ENCODE data around the gene TOM1. TPM values are rescaled to one million over a fixed set of nuclear protein-coding genes. Genes with fewer than 3 reads are reported as not detected.

The TOM1 gene
- total and polyA plus RNA-seq, 2 of the 13 experiments (the other 11 are each of a cell fraction or from before 2014, with no cell fraction given), result 30.8 to 87.3 TPM

DNA sequence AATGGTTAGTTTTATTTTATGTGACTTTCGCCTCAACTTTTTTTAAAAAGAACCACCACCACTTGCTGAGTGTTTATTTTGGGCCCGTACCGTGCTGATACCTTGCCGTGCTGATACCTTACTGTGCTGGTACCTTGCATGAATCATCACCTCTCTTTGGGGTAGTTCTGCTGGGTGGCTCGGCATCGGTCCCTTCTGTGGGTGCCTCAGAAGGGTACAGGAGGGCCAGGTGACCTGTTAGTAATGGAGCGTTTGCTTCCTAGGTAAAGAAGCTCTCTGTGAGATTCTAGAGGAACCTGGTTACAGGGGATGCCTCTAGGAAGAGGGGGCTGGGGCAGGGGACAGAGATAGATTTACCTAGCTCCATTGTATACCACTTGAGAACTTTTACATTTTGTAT lies 17.1 kb downstream of the TOM1 start:
- H3K36me3 ChIP-seq (replicated peaks in 1 of 2; ENCODE audit: control insufficient read depth in 1 of 2, insufficient read depth in 2 of 2, low read length in 2 of 2), result peaks cover 26 to 42% of the 10 kb centered on the region in 2 experiments
- peaks cover 24% of the 10 kb centered on the region for H3K4me1 ChIP-seq (ENCODE audit: insufficient read depth, low read length)
- CTCF ChIA-PET (ENCODE audit: low intra/inter-chr PET ratio, low total read pairs), result no interaction called here
- ATAC-seq (no peak), FAIRE-seq (no peak), DNase-seq (ENCODE audit: low spot score) (no peak)
- no peak overlapping the region for H3K27ac ChIP-seq (ENCODE audit: extremely low read length, insufficient read depth, low read length)
- peaks cover 17% of the 10 kb centered on the region for H3K79me2 ChIP-seq (ENCODE audit: insufficient read depth, low read length)
- POLR2A ChIA-PET, result no interaction called here
- in situ Hi-C loops (cut with HindIII; ENCODE audit: extremely low pct_ligation_motif_present, low pct_unique_long_range_greater_than_20kb), result no loop called here
- TF ChIP-seq, protein P1, sequence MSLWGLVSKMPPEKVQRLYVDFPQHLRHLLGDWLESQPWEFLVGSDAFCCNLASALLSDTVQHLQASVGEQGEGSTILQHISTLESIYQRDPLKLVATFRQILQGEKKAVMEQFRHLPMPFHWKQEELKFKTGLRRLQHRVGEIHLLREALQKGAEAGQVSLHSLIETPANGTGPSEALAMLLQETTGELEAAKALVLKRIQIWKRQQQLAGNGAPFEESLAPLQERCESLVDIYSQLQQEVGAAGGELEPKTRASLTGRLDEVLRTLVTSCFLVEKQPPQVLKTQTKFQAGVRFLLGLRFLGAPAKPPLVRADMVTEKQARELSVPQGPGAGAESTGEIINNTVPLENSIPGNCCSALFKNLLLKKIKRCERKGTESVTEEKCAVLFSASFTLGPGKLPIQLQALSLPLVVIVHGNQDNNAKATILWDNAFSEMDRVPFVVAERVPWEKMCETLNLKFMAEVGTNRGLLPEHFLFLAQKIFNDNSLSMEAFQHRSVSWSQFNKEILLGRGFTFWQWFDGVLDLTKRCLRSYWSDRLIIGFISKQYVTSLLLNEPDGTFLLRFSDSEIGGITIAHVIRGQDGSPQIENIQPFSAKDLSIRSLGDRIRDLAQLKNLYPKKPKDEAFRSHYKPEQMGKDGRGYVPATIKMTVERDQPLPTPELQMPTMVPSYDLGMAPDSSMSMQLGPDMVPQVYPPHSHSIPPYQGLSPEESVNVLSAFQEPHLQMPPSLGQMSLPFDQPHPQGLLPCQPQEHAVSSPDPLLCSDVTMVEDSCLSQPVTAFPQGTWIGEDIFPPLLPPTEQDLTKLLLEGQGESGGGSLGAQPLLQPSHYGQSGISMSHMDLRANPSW (CRISPR knock-in tag; IDR thresholded peaks at IDR 0.05; ENCODE audit: borderline replicate concordance), result no peak
- TF ChIP-seq KLF15 (CRISPR knock-in tag; IDR thresholded peaks at IDR 0.05; ENCODE audit: borderline replicate concordance) (no peak), MXI1 (IDR thresholded peaks at IDR 0.05; ENCODE audit: borderline replicate concordance, low read depth, low read length) (no peak), CENPX (CRISPR knock-in tag; IDR thresholded peaks at IDR 0.05) (no peak), ZNF558 (CRISPR knock-in tag; IDR thresholded peaks at IDR 0.05; ENCODE audit: borderline replicate concordance) (no peak), KDM3A (CRISPR knock-in tag; IDR thresholded peaks at IDR 0.05; ENCODE audit: low read depth) (no peak), ZNF230 (CRISPR knock-in tag; IDR thresholded peaks at IDR 0.05) (no peak), ELF1 (CRISPR knock-in tag; IDR thresholded peaks at IDR 0.05) (no peak), TARDBP (CRISPR knock-in tag; IDR thresholded peaks at IDR 0.05) (no peak), ZNF10 (CRISPR knock-in tag; IDR thresholded peaks at IDR 0.05; ENCODE audit: borderline replicate concordance, low read depth) (no peak), RAD51 (IDR thresholded peaks at IDR 0.05; ENCODE audit: borderline replicate concordance) (no peak), ZC3H4 (CRISPR knock-in tag; IDR thresholded peaks at IDR 0.05; ENCODE audit: borderline replicate concordance) (no peak), ZNF703 (CRISPR knock-in tag; IDR thresholded peaks at IDR 0.05; ENCODE audit: borderline replicate concordance) (no peak), U2AF2 (IDR thresholded peaks at IDR 0.05; ENCODE audit: low read depth, low read length) (no peak)
- TF ChIP-seq, protein P2, sequence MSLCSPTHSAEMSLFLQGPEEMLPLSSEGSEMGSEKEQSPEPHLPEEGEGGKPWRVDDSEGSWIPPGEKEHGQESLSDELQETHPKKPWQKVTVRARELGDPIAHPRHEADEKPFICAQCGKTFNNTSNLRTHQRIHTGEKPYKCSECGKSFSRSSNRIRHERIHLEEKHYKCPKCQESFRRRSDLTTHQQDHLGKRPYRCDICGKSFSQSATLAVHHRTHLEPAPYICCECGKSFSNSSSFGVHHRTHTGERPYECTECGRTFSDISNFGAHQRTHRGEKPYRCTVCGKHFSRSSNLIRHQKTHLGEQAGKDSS (CRISPR knock-in tag; IDR thresholded peaks at IDR 0.05; ENCODE audit: borderline replicate concordance, low read depth), result no peak
- H3K27me3 ChIP-seq (ENCODE audit: control insufficient read depth in 1 of 2, insufficient read depth in 2 of 2, low read length in 2 of 2), result no peaks in the 10 kb centered on the region
- BruUV-seq (replicated peaks), result no TSS peak
- intact Hi-C loops (cut with micrococcal nuclease; ENCODE audit: unreplicated experiment), result no loop called here
- 92% methylated on average over 7 of the region's 7 CpGs for WGBS (ENCODE audit: low lambda C conversion rate)
- H2AFZ ChIP-seq (ENCODE audit: low read length), result no peak overlapping the region
- no peak overlapping the region for H3K4me2 ChIP-seq (ENCODE audit: low read depth, low read length)
- H3K9ac ChIP-seq (ENCODE audit: insufficient read depth, low read depth, low read length), result no peak overlapping the region
- no peaks in the 10 kb centered on the region for H3K9me3 ChIP-seq (ENCODE audit: low read length)
- no peak overlapping the region for H3K4me3 ChIP-seq (replicated peaks in 1 of 3; ENCODE audit: insufficient read depth in 1 of 3, low read depth in 2 of 3, low read length in 3 of 3)
- no peaks in the 10 kb centered on the region for H4K20me1 ChIP-seq (ENCODE audit: insufficient read depth, low read length)
